ENCODE measurements around the gene MAPK10. TPM values are rescaled to one million over a fixed set of nuclear protein-coding genes. Genes with fewer than 3 reads are reported as not detected.
A peak's percentile ranks its signal among the peaks of the same experiment; 100 is the strongest.

Gene MAPK10
- total RNA-seq, 1 experiment from 2014 or later, result 4.7 TPM

DNA sequence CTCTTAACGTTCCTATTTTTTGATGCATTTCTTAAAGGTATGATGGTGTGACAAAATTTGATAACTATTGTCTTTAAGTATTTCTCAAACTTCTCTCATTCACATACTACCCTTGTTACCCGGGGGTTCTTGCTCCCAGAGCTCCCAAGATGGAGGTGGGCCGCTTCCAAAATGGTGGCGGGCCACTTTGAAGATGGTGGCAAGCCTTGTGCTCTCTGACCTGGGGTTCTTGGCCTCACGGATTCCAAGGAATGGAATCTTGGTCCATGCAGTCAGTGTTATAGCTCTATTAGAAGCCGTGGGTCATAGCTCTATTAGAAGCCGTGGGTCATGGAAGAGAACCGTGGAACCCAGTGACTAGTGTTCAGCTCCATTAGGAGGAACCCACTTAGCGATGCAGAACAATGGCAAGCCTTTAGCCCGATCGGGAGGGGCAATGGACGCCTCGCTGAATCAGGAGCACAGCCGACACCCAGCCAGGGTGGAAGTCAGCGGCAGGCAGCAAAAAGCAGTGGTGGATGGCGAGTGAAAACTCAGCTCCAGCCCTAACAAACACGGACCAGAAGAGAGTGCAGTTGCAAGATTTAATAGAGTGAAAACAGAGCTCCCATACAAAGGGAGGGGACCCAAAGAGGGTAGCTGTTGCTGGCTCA lies 403.4 kb downstream of the MAPK10 start:
- Mint-ChIP-seq H3K4me3 (no peak overlapping the region), H3K27ac (peak overlapping the region in 1 of 3 experiments; percentile 55; a peak in 3 of 7 replicates), H3K36me3 (ENCODE audit: insufficient read depth in 1 of 3, low read depth in 3 of 3) (no peaks in the 10 kb centered on the region), H3K9me3 (no peaks in the 10 kb centered on the region), H3K4me1 (peaks cover 24 to 39% of the 10 kb centered on the region in 2 experiments), H3K27me3 (ENCODE audit: low read depth) (no peaks in the 10 kb centered on the region)
- Histone ChIP-seq H3T11ph (ENCODE audit: low read length) (no peak overlapping the region), H3K23ac (ENCODE audit: insufficient read length, low read depth, low read length) (no peak overlapping the region), H3K79me1 (ENCODE audit: insufficient read depth, low read depth, low read length, poor library complexity, severe bottlenecking) (no peaks in the 10 kb centered on the region), H4K5ac (ENCODE audit: insufficient read length, low read depth, low read length) (no peak overlapping the region), H4K91ac (ENCODE audit: insufficient read length, low read depth, low read length) (no peak overlapping the region), H2BK120ac (ENCODE audit: low read depth, low read length, poor library complexity, severe bottlenecking) (no peak overlapping the region), H2BK12ac (ENCODE audit: insufficient read length, low read depth, low read length) (no peak overlapping the region), H2AK5ac (ENCODE audit: insufficient read length, low read length) (no peak overlapping the region), H3K4me1 (ENCODE audit: insufficient read depth, low read length) (no peaks in the 10 kb centered on the region), H2BK5ac (ENCODE audit: insufficient read length, low read length) (no peak overlapping the region), H3K27me3 (ENCODE audit: insufficient read depth, low read length) (no peaks in the 10 kb centered on the region), H3K9me3 (ENCODE audit: control insufficient read depth, low read depth, low read length) (no peaks in the 10 kb centered on the region), H4K20me1 (ENCODE audit: control insufficient read depth, insufficient read depth, insufficient read length) (no peaks in the 10 kb centered on the region), H3K23me2 (ENCODE audit: insufficient read length, low read depth, low read length, poor library complexity, severe bottlenecking) (no peaks in the 10 kb centered on the region), H3K14ac (ENCODE audit: insufficient read depth, low read length) (peak overlapping the region; percentile 56), H2AFZ (ENCODE audit: low read length) (no peak overlapping the region), H3K18ac (ENCODE audit: insufficient read length, low read depth, low read length) (peak overlapping the region; percentile 75), H3K79me2 (ENCODE audit: insufficient read depth, low read length) (no peaks in the 10 kb centered on the region), H3K4ac (ENCODE audit: low read depth, low read length) (no peak overlapping the region), H3K9ac (ENCODE audit: extremely low read depth, insufficient read length, low read length) (no peak overlapping the region), H2BK20ac (ENCODE audit: low read depth, low read length, poor library complexity, severe bottlenecking) (no peak overlapping the region), H3K4me2 (ENCODE audit: insufficient read depth, insufficient read length, low read length) (no peak overlapping the region), H4K8ac (replicated peaks; ENCODE audit: insufficient read length, low read depth, low read length) (no peak overlapping the region), H3K56ac (ENCODE audit: insufficient read length, low read depth, low read length) (no peak overlapping the region), H2BK15ac (ENCODE audit: low read depth, low read length) (no peak overlapping the region), H3K27ac (ENCODE audit: insufficient read length, low read depth, low read length) (no peak overlapping the region)
- DNase-seq, result peak; percentile 39
- TF ChIP-seq, protein P1, sequence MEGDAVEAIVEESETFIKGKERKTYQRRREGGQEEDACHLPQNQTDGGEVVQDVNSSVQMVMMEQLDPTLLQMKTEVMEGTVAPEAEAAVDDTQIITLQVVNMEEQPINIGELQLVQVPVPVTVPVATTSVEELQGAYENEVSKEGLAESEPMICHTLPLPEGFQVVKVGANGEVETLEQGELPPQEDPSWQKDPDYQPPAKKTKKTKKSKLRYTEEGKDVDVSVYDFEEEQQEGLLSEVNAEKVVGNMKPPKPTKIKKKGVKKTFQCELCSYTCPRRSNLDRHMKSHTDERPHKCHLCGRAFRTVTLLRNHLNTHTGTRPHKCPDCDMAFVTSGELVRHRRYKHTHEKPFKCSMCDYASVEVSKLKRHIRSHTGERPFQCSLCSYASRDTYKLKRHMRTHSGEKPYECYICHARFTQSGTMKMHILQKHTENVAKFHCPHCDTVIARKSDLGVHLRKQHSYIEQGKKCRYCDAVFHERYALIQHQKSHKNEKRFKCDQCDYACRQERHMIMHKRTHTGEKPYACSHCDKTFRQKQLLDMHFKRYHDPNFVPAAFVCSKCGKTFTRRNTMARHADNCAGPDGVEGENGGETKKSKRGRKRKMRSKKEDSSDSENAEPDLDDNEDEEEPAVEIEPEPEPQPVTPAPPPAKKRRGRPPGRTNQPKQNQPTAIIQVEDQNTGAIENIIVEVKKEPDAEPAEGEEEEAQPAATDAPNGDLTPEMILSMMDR (conservative IDR thresholded peaks at IDR 0.05), result no peak
- WGBS (ENCODE audit: extremely low coverage, insufficient read length, low lambda C conversion rate), result no CpG with 5 or more reads among the region's 17 CpGs
